Dendritic cell treated with granulocyte-macrophage colony-stimulating factor and Interleukin-4, amounts not matched to agents 40 ng/mL and 50 ng/mL, for 4 days (primary cell): Measurements from ENCODE around the gene MCF2.

Experiments
- H3K27ac Mint-ChIP-seq: one replicate; pipeline ENCODE4 v1.8.0; 2022; ENCODE audit warnings: mild to moderate bottlenecking, mixed read lengths
- H3K27me3 Mint-ChIP-seq: one replicate; pipeline ENCODE4 v1.8.0; 2022; ENCODE audit warnings: mild to moderate bottlenecking, mixed read lengths
- H3K36me3 Mint-ChIP-seq: one replicate; pipeline ENCODE4 v1.8.0; 2022; ENCODE audit warnings: low read depth, mixed read lengths
- H3K4me1 Mint-ChIP-seq: one replicate; pipeline ENCODE4 v1.8.0; 2022; ENCODE audit warnings: low read depth, mixed read lengths
- H3K4me3 Mint-ChIP-seq: one replicate; pipeline ENCODE4 v1.8.0; 2022; ENCODE audit warnings: mild to moderate bottlenecking, moderate library complexity, mixed read lengths
- H3K9me3 Mint-ChIP-seq: one replicate; pipeline ENCODE4 v1.8.0; 2022; ENCODE audit warnings: mixed read lengths
- intact Hi-C: fragments of 100-400 bp; cut with micrococcal nuclease; formaldehyde crosslinking; loops from one replicate; pipeline ENCODE4 v1.15.0; 2022

The MCF2 gene

GRCh38 chrX:139708067-139708466 is at the start of gene MCF2:
MCF2 (minus strand) TSS chrX:139708167; CDS start chrX:139651744, 56,423 bp downstream.
- intact Hi-C loops = no loop called here
- H3K36me3 Mint-ChIP-seq = no peaks in the 10 kb centered on the region
- H3K4me3 Mint-ChIP-seq = no peak within 1 kb of the TSS
- H3K9me3 Mint-ChIP-seq = no peaks in the 10 kb centered on the region
- H3K27me3 Mint-ChIP-seq = no peaks in the 10 kb centered on the region
- no peak within 1 kb of the TSS for H3K27ac Mint-ChIP-seq
- no peaks in the 10 kb centered on the region for H3K4me1 Mint-ChIP-seq

GRCh38 chrX:139751053-139751452 is 43.1 kb upstream of the MCF2 start:
- no peak overlapping the region for H3K4me3 Mint-ChIP-seq
- no peak overlapping the region for H3K27ac Mint-ChIP-seq
- no peaks in the 10 kb centered on the region for H3K4me1 Mint-ChIP-seq
- H3K9me3 Mint-ChIP-seq = peaks cover 23% of the 10 kb centered on the region
- no peaks in the 10 kb centered on the region for H3K27me3 Mint-ChIP-seq
- intact Hi-C loops = no loop called here
- H3K36me3 Mint-ChIP-seq = peaks cover 49% of the 10 kb centered on the region

- intact Hi-C loops = no loop called here
- no peak overlapping the region for H3K4me3 Mint-ChIP-seq
- no peak overlapping the region for H3K27ac Mint-ChIP-seq
- H3K9me3 Mint-ChIP-seq = peaks cover 22% of the 10 kb centered on the region
- no peaks in the 10 kb centered on the region for H3K27me3 Mint-ChIP-seq
- H3K4me1 Mint-ChIP-seq = no peaks in the 10 kb centered on the region
- H3K36me3 Mint-ChIP-seq = peaks cover 42% of the 10 kb centered on the region
These were observed 42.4 kb upstream of the MCF2 start for GRCh38 chrX:139750390-139750789.

- Mint-ChIP-seq H3K27ac (no peak overlapping the region), H3K4me1 (no peaks in the 10 kb centered on the region), H3K9me3 (no peaks in the 10 kb centered on the region), H3K36me3 (peaks cover 38% of the 10 kb centered on the region), H3K4me3 (no peak overlapping the region), H3K27me3 (no peaks in the 10 kb centered on the region)
- intact Hi-C loops = no loop called here
These were observed 31.2 kb upstream of the MCF2 start for GRCh38 chrX:139739138-139739537.

- Mint-ChIP-seq H3K4me3 (no peak overlapping the region), H3K27me3 (no peaks in the 10 kb centered on the region), H3K36me3 (peaks cover 34% of the 10 kb centered on the region), H3K9me3 (no peaks in the 10 kb centered on the region), H3K4me1 (no peaks in the 10 kb centered on the region), H3K27ac (no peak overlapping the region)
- intact Hi-C loops = no loop called here
These were observed 30.6 kb upstream of the MCF2 start for GRCh38 chrX:139738581-139738980.

GRCh38 chrX:139736151-139736550 is 28.2 kb upstream of the MCF2 start:
- Mint-ChIP-seq H3K36me3 (peaks cover 37% of the 10 kb centered on the region), H3K9me3 (no peaks in the 10 kb centered on the region), H3K4me3 (no peak overlapping the region), H3K4me1 (no peaks in the 10 kb centered on the region), H3K27ac (no peak overlapping the region), H3K27me3 (no peaks in the 10 kb centered on the region)
- intact Hi-C loops = no loop called here

- peaks cover 28% of the 10 kb centered on the region for H3K36me3 Mint-ChIP-seq
- no peaks in the 10 kb centered on the region for H3K27me3 Mint-ChIP-seq
- no peaks in the 10 kb centered on the region for H3K9me3 Mint-ChIP-seq
- H3K4me1 Mint-ChIP-seq = no peaks in the 10 kb centered on the region
- H3K27ac Mint-ChIP-seq = no peak overlapping the region
- intact Hi-C loops = no loop called here
- H3K4me3 Mint-ChIP-seq = no peak overlapping the region
These were observed 27.0 kb upstream of the MCF2 start for GRCh38 chrX:139734996-139735395.

- H3K4me3 Mint-ChIP-seq = no peak overlapping the region
- no peaks in the 10 kb centered on the region for H3K9me3 Mint-ChIP-seq
- H3K27ac Mint-ChIP-seq = no peak overlapping the region
- intact Hi-C loops = no loop called here
- no peaks in the 10 kb centered on the region for H3K27me3 Mint-ChIP-seq
- H3K36me3 Mint-ChIP-seq = peaks cover 12% of the 10 kb centered on the region
- H3K4me1 Mint-ChIP-seq = no peaks in the 10 kb centered on the region
These were observed 17.8 kb upstream of the MCF2 start for GRCh38 chrX:139725720-139726119.

GRCh38 chrX:139724626-139725025 is 16.7 kb upstream of the MCF2 start:
- no peak overlapping the region for H3K27ac Mint-ChIP-seq
- no peaks in the 10 kb centered on the region for H3K27me3 Mint-ChIP-seq
- H3K4me1 Mint-ChIP-seq = no peaks in the 10 kb centered on the region
- no peak overlapping the region for H3K4me3 Mint-ChIP-seq
- H3K36me3 Mint-ChIP-seq = peaks cover 18% of the 10 kb centered on the region
- no peaks in the 10 kb centered on the region for H3K9me3 Mint-ChIP-seq
- intact Hi-C loops = no loop called here

- H3K4me1 Mint-ChIP-seq = no peaks in the 10 kb centered on the region
- H3K36me3 Mint-ChIP-seq = peaks cover 7% of the 10 kb centered on the region
- intact Hi-C loops = no loop called here
- H3K27me3 Mint-ChIP-seq = no peaks in the 10 kb centered on the region
- no peaks in the 10 kb centered on the region for H3K9me3 Mint-ChIP-seq
- no peak overlapping the region for H3K4me3 Mint-ChIP-seq
- H3K27ac Mint-ChIP-seq = no peak overlapping the region
These were observed 13.0 kb upstream of the MCF2 start for GRCh38 chrX:139720979-139721378.

- Mint-ChIP-seq H3K27me3 (no peaks in the 10 kb centered on the region), H3K27ac (no peak overlapping the region), H3K9me3 (no peaks in the 10 kb centered on the region), H3K4me1 (no peaks in the 10 kb centered on the region), H3K36me3 (peaks cover 7% of the 10 kb centered on the region), H3K4me3 (no peak overlapping the region)
- intact Hi-C loops = no loop called here
These were observed 12.2 kb upstream of the MCF2 start for GRCh38 chrX:139720136-139720535.

- H3K27me3 Mint-ChIP-seq = no peaks in the 10 kb centered on the region
- H3K36me3 Mint-ChIP-seq = no peaks in the 10 kb centered on the region
- H3K4me1 Mint-ChIP-seq = no peaks in the 10 kb centered on the region
- no peak overlapping the region for H3K27ac Mint-ChIP-seq
- H3K4me3 Mint-ChIP-seq = no peak overlapping the region
- intact Hi-C loops = no loop called here
- no peaks in the 10 kb centered on the region for H3K9me3 Mint-ChIP-seq
These were observed 5.3 kb downstream of the MCF2 start for GRCh38 chrX:139702658-139703057.

- no peaks in the 10 kb centered on the region for H3K9me3 Mint-ChIP-seq
- peaks cover 5% of the 10 kb centered on the region for H3K4me1 Mint-ChIP-seq
- H3K27me3 Mint-ChIP-seq = peaks cover 36% of the 10 kb centered on the region
- H3K27ac Mint-ChIP-seq = no peak overlapping the region
- no peaks in the 10 kb centered on the region for H3K36me3 Mint-ChIP-seq
- H3K4me3 Mint-ChIP-seq = peak overlapping the region; percentile 54
- intact Hi-C loops = no loop called here
These were observed 15.1 kb downstream of the MCF2 start for GRCh38 chrX:139692908-139693307.

GRCh38 chrX:139692506-139692849 is 15.5 kb downstream of the MCF2 start:
- Mint-ChIP-seq H3K27ac (no peak overlapping the region), H3K4me3 (peak overlapping the region; percentile 54), H3K4me1 (peaks cover 5% of the 10 kb centered on the region), H3K36me3 (no peaks in the 10 kb centered on the region), H3K9me3 (no peaks in the 10 kb centered on the region), H3K27me3 (peaks cover 36% of the 10 kb centered on the region)
- intact Hi-C loops = no loop called here

- Mint-ChIP-seq H3K27me3 (peaks cover 38% of the 10 kb centered on the region), H3K4me1 (peaks cover 5% of the 10 kb centered on the region), H3K4me3 (no peak overlapping the region), H3K36me3 (no peaks in the 10 kb centered on the region), H3K27ac (no peak overlapping the region), H3K9me3 (no peaks in the 10 kb centered on the region)
- intact Hi-C loops = no loop called here
These were observed 16.0 kb downstream of the MCF2 start for GRCh38 chrX:139691843-139692505.
